HEK293T (cell line): ENCODE data around the gene TPI1.

Source experiments
- ARNT ChIP-seq: fragments of 450-650 bp; IDR thresholded peaks from 2 replicates; pipeline ENCODE4 v1.6.1; 2017; ENCODE audit warnings: mild to moderate bottlenecking
- BHLHE40 ChIP-seq: fragments of 450-650 bp; IDR thresholded peaks from 2 replicates; pipeline ENCODE4 v1.6.1; 2016; ENCODE audit warnings: mild to moderate bottlenecking, moderate library complexity, borderline replicate concordance
- ELF4 ChIP-seq: fragments of 450-650 bp; IDR thresholded peaks from 2 replicates; pipeline ENCODE4 v1.6.1; 2017; ENCODE audit warnings: antibody characterized with exemption
- FOXA1 ChIP-seq: fragments of 450-650 bp; IDR thresholded peaks from 2 replicates; pipeline ENCODE4 v1.6.1; 2016; ENCODE audit warnings: mild to moderate bottlenecking
- FOXK2 ChIP-seq: fragments of 450-650 bp; IDR thresholded peaks from 2 replicates; pipeline ENCODE4 v1.6.1; 2016; ENCODE audit warnings: mild to moderate bottlenecking
- FOXM1 ChIP-seq: fragments of 450-650 bp; IDR thresholded peaks from 2 replicates; pipeline ENCODE4 v1.6.1; 2017; ENCODE audit warnings: mild to moderate bottlenecking, borderline replicate concordance
- HDGF ChIP-seq: fragments of 450-650 bp; IDR thresholded peaks from 2 replicates; pipeline ENCODE4 v1.6.1; 2017; ENCODE audit warnings: antibody characterized with exemption, borderline replicate concordance
- SP1 ChIP-seq: fragments of 450-650 bp; IDR thresholded peaks from 2 replicates; pipeline ENCODE4 v1.6.1; 2017
- TARDBP ChIP-seq: fragments of 450-650 bp; IDR thresholded peaks from 2 replicates; pipeline ENCODE4 v1.6.1; 2016
- TF ChIP-seq, protein P1 (sequence below): fragments of 450-650 bp; IDR thresholded peaks from 2 replicates; pipeline ENCODE4 v1.6.1; 2016

- TF ChIP-seq FOXA1 (no peak), SP1 (no peak), FOXM1 (no peak), ELF4 (no peak), TARDBP (no peak), ARNT (no peak), FOXK2 (no peak), HDGF (no peak), BHLHE40 (no peak)
- TF ChIP-seq, protein P1, sequence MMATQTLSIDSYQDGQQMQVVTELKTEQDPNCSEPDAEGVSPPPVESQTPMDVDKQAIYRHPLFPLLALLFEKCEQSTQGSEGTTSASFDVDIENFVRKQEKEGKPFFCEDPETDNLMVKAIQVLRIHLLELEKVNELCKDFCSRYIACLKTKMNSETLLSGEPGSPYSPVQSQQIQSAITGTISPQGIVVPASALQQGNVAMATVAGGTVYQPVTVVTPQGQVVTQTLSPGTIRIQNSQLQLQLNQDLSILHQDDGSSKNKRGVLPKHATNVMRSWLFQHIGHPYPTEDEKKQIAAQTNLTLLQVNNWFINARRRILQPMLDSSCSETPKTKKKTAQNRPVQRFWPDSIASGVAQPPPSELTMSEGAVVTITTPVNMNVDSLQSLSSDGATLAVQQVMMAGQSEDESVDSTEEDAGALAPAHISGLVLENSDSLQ, result no peak
These were observed 29.6 kb downstream of the TPI1 start for GRCh38 chr12:6896846-6897435.
